Left forelimb (tissue), 1 donor: ENCODE data around the gene FNIP1.
A peak's percentile ranks its signal among the peaks of the same experiment; 100 is the strongest.
"Not testable (repeated sequence)": the region's sequence is repeated elsewhere in the genome, so short reads cannot be mapped to it uniquely, and the experiment has no call there.

Source experiments
- DNase-seq: peaks from one replicate; pipeline ENCODE4 v3.0.0-alpha.2; 2018; ENCODE audit warnings: low spot score

The FNIP1 gene

GRCh38 chr5:131796793-131797693 lies at the start of gene FNIP1:
Gene FNIP1 (minus strand): TSS chr5:131797017. CDS start chr5:131796921, 96 bp downstream.
- peak; percentile 99 for DNase-seq

GRCh38 chr5:131846536-131846935 lies 49.7 kb upstream of the FNIP1 start:
- no peak for DNase-seq

- no peak for DNase-seq
Measured at GRCh38 chr5:131845828-131846227, 49.0 kb upstream of the FNIP1 start.

- DNase-seq = not testable (repeated sequence)
Measured at GRCh38 chr5:131842971-131843370, 46.2 kb upstream of the FNIP1 start.

- DNase-seq = not testable (repeated sequence)
Measured at GRCh38 chr5:131832702-131833101, 35.9 kb upstream of the FNIP1 start.

- no peak for DNase-seq
Measured at GRCh38 chr5:131825404-131826013, 28.7 kb upstream of the FNIP1 start.

- DNase-seq = no peak
Measured at GRCh38 chr5:131824631-131825030, 27.8 kb upstream of the FNIP1 start.

GRCh38 chr5:131821221-131821620 lies 24.4 kb upstream of the FNIP1 start:
- DNase-seq = no peak

GRCh38 chr5:131818001-131818724 lies 21.3 kb upstream of the FNIP1 start:
- no peak for DNase-seq

GRCh38 chr5:131814990-131815389 lies 18.2 kb upstream of the FNIP1 start:
- no peak for DNase-seq

- DNase-seq = no peak
Measured at GRCh38 chr5:131812371-131813160, 15.7 kb upstream of the FNIP1 start.

GRCh38 chr5:131810510-131811249 lies 13.9 kb upstream of the FNIP1 start:
- no peak for DNase-seq

GRCh38 chr5:131795879-131796792 lies 681 bp downstream of the FNIP1 start:
- peak; percentile 83 for DNase-seq

- no peak for DNase-seq
Measured at GRCh38 chr5:131795228-131795627, 1.6 kb downstream of the FNIP1 start.

- no peak for DNase-seq
Measured at GRCh38 chr5:131794586-131794985, 2.2 kb downstream of the FNIP1 start.

GRCh38 chr5:131792896-131793295 lies 3.9 kb downstream of the FNIP1 start:
- no peak for DNase-seq

- no peak for DNase-seq
Measured at GRCh38 chr5:131791866-131792265, 5.0 kb downstream of the FNIP1 start.

- DNase-seq = no peak
Measured at GRCh38 chr5:131790550-131790949, 6.3 kb downstream of the FNIP1 start.

GRCh38 chr5:131789765-131790164 lies 7.1 kb downstream of the FNIP1 start:
- no peak for DNase-seq

- DNase-seq = no peak
Measured at GRCh38 chr5:131787736-131788135, 9.1 kb downstream of the FNIP1 start.
